Measurements from ENCODE around the gene MTURN.

DNA sequence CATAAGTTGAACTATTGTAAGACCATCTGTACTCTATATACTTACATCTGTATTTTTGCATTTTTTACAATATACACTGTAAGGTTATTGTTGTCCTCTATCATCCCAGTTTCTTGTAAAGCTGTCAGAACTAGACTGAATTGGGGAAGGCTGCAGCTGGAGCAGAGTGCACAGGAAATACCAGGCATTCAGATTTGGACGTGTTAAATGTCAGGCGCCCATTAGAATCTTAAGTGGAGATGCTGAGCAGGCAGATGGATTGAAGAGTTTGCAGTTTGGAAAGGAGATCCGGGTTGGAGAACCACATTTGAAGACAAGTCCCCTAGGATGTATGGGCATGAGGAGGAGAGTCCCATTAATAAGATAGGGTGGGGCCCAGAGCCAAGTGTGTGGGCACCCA, 40.4 kb downstream of the MTURN start:
- TF ChIP-seq, protein P1, sequence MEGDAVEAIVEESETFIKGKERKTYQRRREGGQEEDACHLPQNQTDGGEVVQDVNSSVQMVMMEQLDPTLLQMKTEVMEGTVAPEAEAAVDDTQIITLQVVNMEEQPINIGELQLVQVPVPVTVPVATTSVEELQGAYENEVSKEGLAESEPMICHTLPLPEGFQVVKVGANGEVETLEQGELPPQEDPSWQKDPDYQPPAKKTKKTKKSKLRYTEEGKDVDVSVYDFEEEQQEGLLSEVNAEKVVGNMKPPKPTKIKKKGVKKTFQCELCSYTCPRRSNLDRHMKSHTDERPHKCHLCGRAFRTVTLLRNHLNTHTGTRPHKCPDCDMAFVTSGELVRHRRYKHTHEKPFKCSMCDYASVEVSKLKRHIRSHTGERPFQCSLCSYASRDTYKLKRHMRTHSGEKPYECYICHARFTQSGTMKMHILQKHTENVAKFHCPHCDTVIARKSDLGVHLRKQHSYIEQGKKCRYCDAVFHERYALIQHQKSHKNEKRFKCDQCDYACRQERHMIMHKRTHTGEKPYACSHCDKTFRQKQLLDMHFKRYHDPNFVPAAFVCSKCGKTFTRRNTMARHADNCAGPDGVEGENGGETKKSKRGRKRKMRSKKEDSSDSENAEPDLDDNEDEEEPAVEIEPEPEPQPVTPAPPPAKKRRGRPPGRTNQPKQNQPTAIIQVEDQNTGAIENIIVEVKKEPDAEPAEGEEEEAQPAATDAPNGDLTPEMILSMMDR (IDR thresholded peaks at IDR 0.05), result no peak
- TF ChIP-seq POLR2A (IDR thresholded peaks at IDR 0.05) (no peak), POLR2AphosphoS5 (IDR thresholded peaks at IDR 0.05) (no peak), EP300 (IDR thresholded peaks at IDR 0.05) (no peak)
